ENCODE measurements around the gene SERPINA9.
"Not testable (repeated sequence)": the region's sequence is repeated elsewhere in the genome, so short reads cannot be mapped to it uniquely, and the experiment has no call there.

SERPINA9 gene

GRCh38 chr14:94476023-94476422, at the start of gene SERPINA9:
Gene SERPINA9 (minus strand): TSS chr14:94476197. CDS start chr14:94469840, 6,357 bp downstream.
- H3K4me3 ChIP-seq (ENCODE audit: low read depth, low read length): no peak within 1 kb of the TSS
- no peak for DNase-seq (ENCODE audit: low read depth)

DNA sequence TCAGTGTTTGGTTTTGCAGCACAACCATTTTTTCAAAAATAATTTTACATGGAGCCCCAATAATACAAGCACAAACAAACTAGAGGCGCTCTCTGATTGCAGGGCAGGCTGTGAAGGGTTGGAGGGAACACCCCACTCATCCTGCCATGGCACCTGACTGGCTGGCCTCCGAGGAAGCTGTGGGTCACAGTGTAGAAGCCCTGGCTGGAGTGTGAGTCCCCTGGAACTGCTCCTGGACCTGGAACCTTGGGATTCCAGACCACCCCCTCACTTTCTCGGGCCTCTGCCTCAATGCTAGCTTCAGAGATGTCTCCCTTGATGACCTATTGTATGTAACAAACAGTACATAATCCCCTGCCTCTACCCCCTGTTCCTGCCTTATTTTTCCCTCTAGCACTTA, 48.1 kb upstream of the SERPINA9 start:
- DNase-seq (ENCODE audit: low read depth): no peak
- no peak overlapping the region for H3K4me3 ChIP-seq (ENCODE audit: low read depth, low read length)

- H3K4me3 ChIP-seq (ENCODE audit: low read depth, low read length): no peak overlapping the region
- DNase-seq (ENCODE audit: low read depth): no peak
These were observed 47.3 kb upstream of the SERPINA9 start for GRCh38 chr14:94523265-94523664.

- no peak overlapping the region for H3K4me3 ChIP-seq (ENCODE audit: low read depth, low read length)
- no peak for DNase-seq (ENCODE audit: low read depth)
These were observed 46.2 kb upstream of the SERPINA9 start for GRCh38 chr14:94522115-94522724.

DNA sequence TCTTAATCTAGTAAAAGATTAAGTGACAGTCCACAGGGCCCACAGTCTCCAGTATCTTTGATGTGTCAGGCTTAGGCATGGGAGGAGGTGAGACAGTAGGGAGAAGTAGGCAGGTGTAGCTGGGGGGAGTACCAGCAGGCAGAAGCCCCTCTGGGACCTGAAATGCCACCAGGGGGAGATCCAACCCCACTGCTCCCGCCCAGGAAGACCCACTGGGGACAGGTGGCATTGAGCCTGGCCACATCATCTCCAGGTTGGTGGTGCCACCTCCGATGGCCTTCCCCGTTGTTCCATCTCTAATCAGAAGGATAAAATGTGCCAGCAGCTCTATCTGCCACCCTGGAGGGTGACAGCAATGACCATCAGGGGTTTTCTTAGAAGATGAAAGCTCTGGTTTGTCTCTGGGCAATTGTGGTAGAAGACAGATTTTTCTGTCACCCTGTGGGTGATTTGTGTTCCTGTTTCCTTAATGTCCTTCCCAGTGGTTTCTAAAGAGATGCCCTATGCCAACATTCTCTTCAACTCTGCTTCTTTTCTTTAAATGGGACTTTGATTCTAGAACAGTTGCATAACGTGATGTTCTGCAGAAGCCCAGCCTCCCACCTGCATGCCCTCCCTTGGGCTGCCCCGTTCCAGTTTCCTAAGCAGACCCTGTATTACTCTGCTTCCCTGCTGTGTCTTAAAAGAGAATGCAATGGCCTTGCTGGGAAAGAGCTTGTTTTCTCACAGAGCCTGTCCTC, 45.5 kb upstream of the SERPINA9 start:
- H3K4me3 ChIP-seq (ENCODE audit: low read depth, low read length): no peak overlapping the region
- DNase-seq (ENCODE audit: low read depth): no peak

GRCh38 chr14:94517641-94518257, 41.8 kb upstream of the SERPINA9 start:
- no peak for DNase-seq (ENCODE audit: low read depth)
- H3K4me3 ChIP-seq (ENCODE audit: low read depth, low read length): no peak overlapping the region

DNA sequence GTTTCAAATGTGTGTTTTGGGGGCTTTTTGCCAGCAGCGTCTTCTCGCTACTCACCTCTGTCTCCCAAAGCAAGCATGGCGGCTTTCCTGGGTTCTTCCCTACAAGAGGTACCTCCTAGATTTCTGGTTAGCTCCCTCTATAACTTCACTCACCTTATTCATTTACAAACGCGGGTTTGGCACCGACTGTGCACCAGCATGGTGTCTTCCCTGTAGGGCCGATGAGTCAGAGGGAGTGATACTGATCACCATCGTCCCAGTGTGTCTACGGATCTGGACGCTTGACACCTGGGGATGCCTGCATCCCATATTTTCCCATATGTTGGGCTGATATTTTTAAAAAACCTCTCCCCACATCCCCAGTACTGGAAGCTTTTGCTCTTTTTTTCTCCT, 41.2 kb upstream of the SERPINA9 start:
- no peak overlapping the region for H3K4me3 ChIP-seq (ENCODE audit: low read depth, low read length)
- DNase-seq (ENCODE audit: low read depth): no peak

DNA sequence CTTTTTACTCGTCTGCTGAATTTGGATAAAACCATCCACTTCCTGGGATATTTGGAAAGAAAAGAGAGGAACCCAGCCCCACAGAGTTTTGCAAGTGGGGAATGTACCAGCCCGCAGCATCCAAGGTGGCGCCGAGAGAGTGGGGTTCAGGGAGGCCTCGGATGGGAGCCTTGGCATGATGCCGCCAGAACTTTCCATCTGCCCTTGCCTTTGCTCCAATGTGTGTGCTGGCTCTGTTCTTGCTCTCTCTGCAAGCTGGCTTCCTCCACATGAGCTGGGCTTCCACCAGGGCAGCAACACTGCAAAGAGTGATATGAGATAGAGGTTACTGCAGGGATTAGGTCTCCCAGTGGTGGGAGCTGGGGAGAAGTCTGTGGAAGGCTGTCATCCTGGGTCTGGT, 39.9 kb upstream of the SERPINA9 start:
- no peak for DNase-seq (ENCODE audit: low read depth)
- no peak overlapping the region for H3K4me3 ChIP-seq (ENCODE audit: low read depth, low read length)

- H3K4me3 ChIP-seq (ENCODE audit: low read depth, low read length): no peak overlapping the region
- no peak for DNase-seq (ENCODE audit: low read depth)
These were observed 39.4 kb upstream of the SERPINA9 start for GRCh38 chr14:94515426-94515825.

DNA sequence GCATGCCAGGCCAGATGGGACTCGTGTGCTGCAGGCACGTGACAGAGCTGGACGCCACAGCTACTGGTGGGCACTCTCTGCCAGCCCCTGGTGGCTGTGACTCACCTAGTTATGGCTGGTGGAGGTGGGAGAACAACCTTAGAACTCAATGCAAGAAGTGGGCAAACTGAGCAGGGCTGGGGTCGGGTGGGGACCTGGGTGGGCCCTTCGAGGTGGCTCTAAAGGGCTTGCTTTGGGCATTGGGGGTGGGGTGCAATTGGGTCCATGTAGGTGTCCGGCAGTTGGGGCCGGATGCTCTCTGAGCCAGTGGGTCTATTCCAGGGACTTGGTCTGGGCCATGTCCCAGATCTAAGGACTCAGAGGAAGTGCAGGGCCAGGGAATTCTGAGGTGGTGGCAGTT, 38.4 kb upstream of the SERPINA9 start:
- no peak for DNase-seq (ENCODE audit: low read depth)
- H3K4me3 ChIP-seq (ENCODE audit: low read depth, low read length): no peak overlapping the region

GRCh38 chr14:94510481-94510880, 34.5 kb upstream of the SERPINA9 start:
- H3K4me3 ChIP-seq (ENCODE audit: low read depth, low read length); DNase-seq (ENCODE audit: low read depth): not testable (repeated sequence)

- H3K4me3 ChIP-seq (ENCODE audit: low read depth, low read length): no peak within 1 kb of the TSS
These were observed 33.4 kb upstream of the SERPINA9 start, which contains the start of gene SERPINA12 for GRCh38 chr14:94509356-94509755. Gene SERPINA12 (minus strand): TSS chr14:94509469. CDS start chr14:94498397, 11,072 bp downstream.

GRCh38 chr14:94505641-94506040, 29.6 kb upstream of the SERPINA9 start:
- H3K4me3 ChIP-seq (ENCODE audit: low read depth, low read length): no peak overlapping the region
- no peak for DNase-seq (ENCODE audit: low read depth)

More at GRCh38 chr14:94509356-94509755, 33.4 kb upstream of the SERPINA9 start, which contains the start of gene SERPINA12:
- DNase-seq (ENCODE audit: low read depth): no peak

DNA sequence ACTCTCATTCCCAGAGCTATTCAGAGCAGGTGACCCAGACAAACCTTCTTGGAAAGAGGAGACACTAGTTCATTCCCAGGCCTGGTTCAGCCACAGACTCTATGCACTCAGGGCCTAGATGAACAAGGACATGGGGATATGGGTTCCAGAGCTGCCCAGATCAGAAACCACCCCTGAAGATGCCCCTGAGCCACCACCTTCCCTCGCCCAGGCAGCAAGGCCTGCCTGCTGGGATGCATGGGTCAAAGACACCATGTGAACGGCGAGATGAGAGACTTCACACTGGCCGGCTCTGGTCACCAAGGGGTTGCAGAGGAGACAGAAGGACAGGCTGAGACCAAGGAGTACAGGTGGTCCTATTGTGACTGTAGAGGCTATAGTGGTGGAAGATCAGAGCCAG, 29.2 kb upstream of the SERPINA9 start:
- no peak overlapping the region for H3K4me3 ChIP-seq (ENCODE audit: low read depth, low read length)

GRCh38 chr14:94501588-94502516, 25.9 kb upstream of the SERPINA9 start:
- H3K4me3 ChIP-seq (ENCODE audit: low read depth, low read length): no peak overlapping the region
- DNase-seq (ENCODE audit: low read depth): no peak

More for the DNA sequence above, 29.2 kb upstream of the SERPINA9 start:
- DNase-seq (ENCODE audit: low read depth): no peak

GRCh38 chr14:94500264-94500663, 24.3 kb upstream of the SERPINA9 start:
- H3K4me3 ChIP-seq (ENCODE audit: low read depth, low read length): no peak overlapping the region
- DNase-seq (ENCODE audit: low read depth): no peak

GRCh38 chr14:94499673-94500072, 23.7 kb upstream of the SERPINA9 start:
- H3K4me3 ChIP-seq (ENCODE audit: low read depth, low read length): no peak overlapping the region
- DNase-seq (ENCODE audit: low read depth): no peak

- H3K4me3 ChIP-seq (ENCODE audit: low read depth, low read length): no peak overlapping the region
- DNase-seq (ENCODE audit: low read depth): no peak
These were observed 22.2 kb upstream of the SERPINA9 start for GRCh38 chr14:94498215-94498614.

- no peak overlapping the region for H3K4me3 ChIP-seq (ENCODE audit: low read depth, low read length)
- DNase-seq (ENCODE audit: low read depth): no peak
These were observed 18.1 kb upstream of the SERPINA9 start for GRCh38 chr14:94494085-94494484.

GRCh38 chr14:94491511-94491910, 15.5 kb upstream of the SERPINA9 start:
- no peak overlapping the region for H3K4me3 ChIP-seq (ENCODE audit: low read depth, low read length)
- no peak for DNase-seq (ENCODE audit: low read depth)
